ENCODE data around the gene EHD1.

Gene EHD1

DNA sequence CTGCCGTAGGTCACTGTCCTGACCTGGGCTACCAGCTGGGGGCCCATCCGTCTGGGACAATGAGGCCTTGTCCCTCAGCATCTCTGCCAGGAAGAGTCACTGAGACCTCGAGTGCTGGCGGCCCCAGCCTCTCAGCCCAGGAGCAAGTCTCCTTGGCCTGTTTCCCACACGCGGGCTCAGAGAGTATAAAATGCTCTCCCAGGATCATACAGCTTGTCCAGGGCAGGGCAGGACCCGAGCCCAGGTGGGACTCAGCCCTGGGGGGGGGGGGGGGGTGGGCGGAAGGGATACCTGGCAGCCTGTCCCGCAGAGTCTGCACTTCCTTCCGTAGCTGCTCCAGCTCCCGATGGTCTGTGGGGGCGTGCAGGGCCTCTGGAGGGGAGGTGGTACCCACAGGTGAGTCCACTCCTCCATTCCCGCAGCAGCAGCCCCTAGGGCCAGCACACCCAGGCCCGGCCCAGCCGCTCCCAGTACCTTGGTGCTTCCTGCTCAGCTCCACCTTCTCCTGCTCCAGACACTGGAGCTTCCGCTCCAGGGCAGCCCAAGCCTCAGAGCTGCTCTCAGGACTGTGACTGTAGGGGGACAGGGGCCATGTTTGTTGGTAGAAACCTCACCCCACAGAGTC is 41.9 kb downstream of the EHD1 start:
- no peak for TF ChIP-seq POLR2AphosphoS5 (IDR thresholded peaks at IDR 0.05; ENCODE audit: low read depth, low read length)
- TF ChIP-seq TAF1 (IDR thresholded peaks at IDR 0.05; ENCODE audit: borderline replicate concordance, low read depth, low read length), result no peak
- TF ChIP-seq POLR2A (IDR thresholded peaks at IDR 0.05; ENCODE audit: low read depth, low read length), result no peak
- DNase-seq (ENCODE audit: insufficient read length), result no peak
- no peak for FAIRE-seq

DNA sequence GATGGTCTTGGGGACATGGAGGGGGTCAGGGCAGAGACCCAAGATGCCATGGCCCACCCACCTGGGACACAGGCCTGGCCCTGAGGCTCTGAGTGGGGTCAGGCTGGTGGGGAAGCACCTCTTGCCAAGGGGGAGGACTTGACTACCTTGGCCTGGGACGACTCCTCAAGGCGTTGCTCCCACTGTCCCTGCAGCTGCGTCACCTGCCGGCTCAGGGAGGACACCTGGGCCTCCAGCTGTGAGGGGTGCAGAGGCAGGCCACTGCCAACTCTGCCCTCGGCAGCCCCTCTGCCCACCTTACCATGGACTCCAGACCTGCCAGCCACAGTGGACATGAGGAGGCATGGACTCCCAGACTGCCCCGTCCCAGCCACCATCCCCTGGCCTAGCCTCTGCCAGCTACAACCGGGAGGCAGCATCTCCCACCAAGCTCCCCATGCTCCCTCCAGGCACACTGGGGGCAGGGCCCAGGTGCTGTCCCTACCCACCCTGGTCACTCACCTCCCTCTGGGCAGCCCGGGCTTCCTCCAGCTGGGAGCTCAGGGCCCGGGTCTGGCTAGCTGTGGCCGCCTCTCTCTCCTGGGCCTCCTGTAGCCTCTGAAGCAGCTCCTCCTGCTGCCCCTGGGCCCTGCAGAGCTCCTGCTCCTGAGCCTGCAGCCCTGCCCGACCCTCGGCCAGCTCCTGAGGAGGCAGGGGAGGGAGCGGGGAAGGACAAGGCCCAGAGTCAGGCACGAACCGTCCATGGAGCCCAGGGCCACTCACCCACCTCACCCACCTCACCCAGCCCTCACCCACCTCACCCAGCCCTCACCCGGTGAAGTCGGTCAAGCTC is 42.6 kb downstream of the EHD1 start:
- DNase-seq (ENCODE audit: insufficient read length), result no peak
- TF ChIP-seq POLR2AphosphoS5 (IDR thresholded peaks at IDR 0.05; ENCODE audit: low read depth, low read length), result no peak
- no peak for TF ChIP-seq TAF1 (IDR thresholded peaks at IDR 0.05; ENCODE audit: borderline replicate concordance, low read depth, low read length)
- no peak for TF ChIP-seq POLR2A (IDR thresholded peaks at IDR 0.05; ENCODE audit: low read depth, low read length)
- no peak for FAIRE-seq

DNA sequence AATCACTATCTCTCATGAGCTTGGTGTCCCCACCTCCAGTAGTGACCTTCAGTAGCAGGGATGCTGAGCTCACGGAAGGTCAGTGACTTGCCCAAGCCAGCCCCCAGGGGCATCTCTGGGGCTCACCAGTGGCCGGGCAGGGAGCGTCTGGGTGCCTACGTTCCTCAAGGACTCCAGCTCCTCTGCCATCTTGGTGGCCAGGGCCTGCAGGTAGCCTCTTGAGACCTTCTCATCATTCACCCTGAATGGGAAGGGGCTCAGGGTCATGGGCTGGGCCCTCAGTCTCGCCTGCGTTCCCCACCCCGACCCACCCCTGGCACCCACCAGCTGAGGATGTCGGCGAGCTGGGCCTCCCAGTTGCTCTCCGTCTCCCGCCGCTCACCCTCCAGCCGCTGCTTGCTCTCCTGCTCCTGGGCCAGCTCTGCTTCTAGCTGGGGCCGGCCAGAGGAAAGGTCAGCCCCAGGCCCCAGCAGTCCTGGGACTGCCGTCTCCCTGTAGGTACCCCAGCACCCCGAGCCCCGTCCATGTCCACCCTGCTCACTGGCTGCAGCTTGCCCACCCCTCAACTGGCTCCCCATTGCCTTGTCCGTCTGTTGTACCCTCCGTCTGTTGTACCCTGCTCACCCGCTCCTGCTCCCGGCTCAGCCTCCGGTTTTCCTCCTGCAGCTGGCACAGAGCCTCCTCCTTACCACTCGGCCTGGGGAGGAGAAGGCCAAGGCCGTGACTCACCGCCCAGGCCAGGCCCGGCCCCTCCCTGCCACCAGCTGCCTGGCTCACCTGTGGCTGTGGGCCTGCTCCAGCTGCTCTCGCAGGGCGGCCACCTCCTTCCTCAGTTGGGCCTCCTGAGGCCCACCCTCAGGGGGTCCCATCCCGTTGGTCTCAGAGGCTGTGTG is 43.5 kb downstream of the EHD1 start:
- no peak for FAIRE-seq
- TF ChIP-seq POLR2AphosphoS5 (IDR thresholded peaks at IDR 0.05; ENCODE audit: low read depth, low read length) (no peak), POLR2A (IDR thresholded peaks at IDR 0.05; ENCODE audit: low read depth, low read length) (no peak), TAF1 (IDR thresholded peaks at IDR 0.05; ENCODE audit: borderline replicate concordance, low read depth, low read length) (no peak)
- no peak for DNase-seq (ENCODE audit: insufficient read length)

GRCh38 chr11:64834031-64834722 is 44.2 kb downstream of the EHD1 start:
- DNase-seq (ENCODE audit: insufficient read length) (no peak), FAIRE-seq (no peak)
- TF ChIP-seq POLR2A (IDR thresholded peaks at IDR 0.05; ENCODE audit: low read depth, low read length) (no peak), POLR2AphosphoS5 (IDR thresholded peaks at IDR 0.05; ENCODE audit: low read depth, low read length) (no peak), TAF1 (IDR thresholded peaks at IDR 0.05; ENCODE audit: borderline replicate concordance, low read depth, low read length) (no peak)

DNA sequence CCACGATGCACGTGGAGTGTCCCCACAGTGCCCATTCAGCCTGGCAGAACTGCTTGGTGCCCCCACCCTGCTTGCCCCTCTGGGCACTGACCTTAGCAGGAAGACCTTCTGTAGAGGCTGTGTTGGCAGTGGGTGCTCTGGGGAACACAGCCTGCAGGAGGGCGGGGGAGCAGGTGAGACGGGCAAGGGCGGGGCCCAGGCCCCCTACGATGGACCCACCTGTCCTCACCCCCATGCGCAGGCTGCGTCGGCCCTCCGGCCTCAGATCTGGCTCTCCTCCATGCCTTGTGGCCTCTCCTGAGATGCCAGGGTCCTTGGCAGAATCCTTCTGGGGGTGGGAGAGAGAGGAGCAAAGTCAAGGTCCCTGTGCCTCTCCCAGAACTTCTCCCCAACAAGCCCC is 44.9 kb downstream of the EHD1 start:
- TF ChIP-seq POLR2A (IDR thresholded peaks at IDR 0.05; ENCODE audit: low read depth, low read length) (no peak), POLR2AphosphoS5 (IDR thresholded peaks at IDR 0.05; ENCODE audit: low read depth, low read length) (no peak), TAF1 (IDR thresholded peaks at IDR 0.05; ENCODE audit: borderline replicate concordance, low read depth, low read length) (no peak)
- FAIRE-seq (no peak), DNase-seq (ENCODE audit: insufficient read length) (no peak)

GRCh38 chr11:64833198-64833502 is 45.3 kb downstream of the EHD1 start:
- TF ChIP-seq POLR2AphosphoS5 (IDR thresholded peaks at IDR 0.05; ENCODE audit: low read depth, low read length) (no peak), POLR2A (IDR thresholded peaks at IDR 0.05; ENCODE audit: low read depth, low read length) (no peak), TAF1 (IDR thresholded peaks at IDR 0.05; ENCODE audit: borderline replicate concordance, low read depth, low read length) (no peak)
- FAIRE-seq (no peak), DNase-seq (ENCODE audit: insufficient read length) (no peak)

DNA sequence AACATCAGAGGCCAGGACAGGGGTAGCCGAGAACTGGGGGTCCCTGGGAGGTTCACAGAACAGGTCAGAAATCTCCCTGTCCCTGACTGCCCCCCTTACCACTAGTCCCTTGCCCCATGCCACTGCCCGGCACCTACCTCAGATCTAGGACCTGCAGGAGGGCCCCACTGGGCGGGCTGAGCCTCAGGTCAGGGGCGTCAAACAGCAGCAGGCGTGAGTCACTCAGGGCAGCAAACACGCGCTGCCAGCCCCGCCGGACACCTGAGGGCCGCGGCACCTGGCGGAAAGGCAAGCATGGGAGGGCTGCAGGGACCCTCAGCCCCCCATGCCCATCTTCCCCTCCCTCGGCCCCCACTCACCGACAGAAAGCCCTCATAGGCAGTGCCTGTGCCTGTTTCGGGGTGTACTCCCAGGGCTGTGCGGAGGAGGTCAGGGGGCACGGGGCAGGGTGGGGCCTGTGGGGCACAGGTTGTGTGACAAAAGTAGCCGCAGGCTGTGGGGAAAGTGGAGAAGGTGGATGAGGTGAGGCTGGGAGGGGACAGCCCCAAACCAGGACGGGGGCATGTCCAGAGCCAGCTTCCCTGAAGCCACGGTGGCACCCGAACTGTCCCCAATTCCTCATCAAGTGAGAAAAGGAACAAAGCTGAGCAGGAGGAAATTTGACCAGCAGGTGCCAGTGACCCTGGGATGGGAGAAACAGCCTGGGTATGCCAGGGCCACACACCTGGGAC is 45.8 kb downstream of the EHD1 start:
- TF ChIP-seq TAF1 (IDR thresholded peaks at IDR 0.05; ENCODE audit: borderline replicate concordance, low read depth, low read length) (no peak), POLR2A (IDR thresholded peaks at IDR 0.05; ENCODE audit: low read depth, low read length) (no peak), POLR2AphosphoS5 (IDR thresholded peaks at IDR 0.05; ENCODE audit: low read depth, low read length) (no peak)
- FAIRE-seq (no peak), DNase-seq (ENCODE audit: insufficient read length) (no peak)

- no peak for FAIRE-seq
- no peak for DNase-seq (ENCODE audit: insufficient read length)
- TF ChIP-seq TAF1 (IDR thresholded peaks at IDR 0.05; ENCODE audit: borderline replicate concordance, low read depth, low read length), result no peak
These were observed 47.0 kb downstream of the EHD1 start for GRCh38 chr11:64831411-64831891.

GRCh38 chr11:64829536-64830251 is 48.7 kb downstream of the EHD1 start:
- DNase-seq (ENCODE audit: insufficient read length) (no peak), FAIRE-seq (no peak)
- TF ChIP-seq POLR2AphosphoS5 (IDR thresholded peaks at IDR 0.05; ENCODE audit: low read depth, low read length), result no peak
- TF ChIP-seq TAF1 (IDR thresholded peaks at IDR 0.05; ENCODE audit: borderline replicate concordance, low read depth, low read length), result no peak
- TF ChIP-seq POLR2A (IDR thresholded peaks at IDR 0.05; ENCODE audit: low read depth, low read length), result no peak

DNA sequence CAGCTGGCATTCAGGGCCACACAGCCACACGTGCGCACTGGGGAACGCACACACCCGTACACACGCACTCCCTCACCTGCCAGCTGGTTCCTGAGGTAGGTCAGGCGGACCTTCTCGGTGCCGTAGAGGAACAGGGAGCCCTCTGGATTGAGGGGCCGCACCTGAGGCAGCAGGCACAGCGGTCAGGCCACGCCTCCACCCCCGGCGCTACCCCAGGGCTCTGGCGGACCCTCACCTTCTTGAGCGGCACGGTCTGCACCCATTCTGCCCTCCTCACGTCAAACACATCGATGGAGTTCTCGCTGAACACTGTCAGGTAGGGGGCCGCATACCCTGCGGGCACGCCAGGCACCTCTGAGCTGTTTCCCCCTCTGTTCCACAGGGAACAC is 51.0 kb downstream of the EHD1 start:
- FAIRE-seq (no peak), DNase-seq (ENCODE audit: insufficient read length) (no peak)

More for the DNA sequence above, 51.0 kb downstream of the EHD1 start:
- no peak for TF ChIP-seq POLR2A (IDR thresholded peaks at IDR 0.05; ENCODE audit: low read depth, low read length)
- TF ChIP-seq POLR2AphosphoS5 (IDR thresholded peaks at IDR 0.05; ENCODE audit: low read depth, low read length), result no peak
- no peak for TF ChIP-seq TAF1 (IDR thresholded peaks at IDR 0.05; ENCODE audit: borderline replicate concordance, low read depth, low read length)
